Thyroid gland (tissue), 4 donors: ENCODE results near the gene EIF3D.

Source experiments
- POLR2A ChIP-seq, 2 donors: fragments of 450-650 bp; IDR thresholded peaks; one replicate each; pipeline ENCODE4 v1.6.1; 2017; ENCODE audit warnings: antibody characterized with exemption in 2 of 2, mild to moderate bottlenecking in 2 of 2, moderate library complexity in 1 of 2
- TF ChIP-seq, protein P1 (sequence below), 6 experiments: fragments of 200-600 bp in 3 of 6; fragments of 450-650 bp in 3 of 6; sonication (generic) in 3 of 6; IDR thresholded peaks; one replicate each; pipeline ENCODE4 v1.5.1; 2016 to 2019; ENCODE audit warnings: antibody characterized with exemption in 6 of 6, mild to moderate bottlenecking in 2 of 6, inconsistent platforms in 1 of 6, moderate library complexity in 1 of 6

DNA sequence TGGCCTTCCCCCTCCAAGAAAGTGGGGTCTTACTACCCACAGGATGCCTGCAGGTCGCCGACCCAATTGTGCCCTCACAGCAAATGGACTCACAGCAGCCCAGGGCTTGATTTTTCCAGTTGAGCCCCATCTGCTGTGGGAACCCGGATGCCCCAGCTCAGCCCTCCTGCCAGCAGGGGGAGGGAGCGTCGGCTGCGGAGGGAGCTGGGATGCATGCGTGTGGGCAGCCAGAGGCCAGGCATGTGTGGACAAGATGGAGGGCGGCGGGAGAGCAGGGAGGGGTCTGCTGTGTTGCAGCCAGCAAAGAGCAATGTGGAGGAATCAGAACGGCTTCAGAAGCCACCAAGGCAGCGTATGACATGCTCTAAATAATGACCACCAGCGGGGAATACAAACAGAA lies 41.0 kb upstream of the EIF3D start:
- TF ChIP-seq, protein P1, sequence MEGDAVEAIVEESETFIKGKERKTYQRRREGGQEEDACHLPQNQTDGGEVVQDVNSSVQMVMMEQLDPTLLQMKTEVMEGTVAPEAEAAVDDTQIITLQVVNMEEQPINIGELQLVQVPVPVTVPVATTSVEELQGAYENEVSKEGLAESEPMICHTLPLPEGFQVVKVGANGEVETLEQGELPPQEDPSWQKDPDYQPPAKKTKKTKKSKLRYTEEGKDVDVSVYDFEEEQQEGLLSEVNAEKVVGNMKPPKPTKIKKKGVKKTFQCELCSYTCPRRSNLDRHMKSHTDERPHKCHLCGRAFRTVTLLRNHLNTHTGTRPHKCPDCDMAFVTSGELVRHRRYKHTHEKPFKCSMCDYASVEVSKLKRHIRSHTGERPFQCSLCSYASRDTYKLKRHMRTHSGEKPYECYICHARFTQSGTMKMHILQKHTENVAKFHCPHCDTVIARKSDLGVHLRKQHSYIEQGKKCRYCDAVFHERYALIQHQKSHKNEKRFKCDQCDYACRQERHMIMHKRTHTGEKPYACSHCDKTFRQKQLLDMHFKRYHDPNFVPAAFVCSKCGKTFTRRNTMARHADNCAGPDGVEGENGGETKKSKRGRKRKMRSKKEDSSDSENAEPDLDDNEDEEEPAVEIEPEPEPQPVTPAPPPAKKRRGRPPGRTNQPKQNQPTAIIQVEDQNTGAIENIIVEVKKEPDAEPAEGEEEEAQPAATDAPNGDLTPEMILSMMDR (IDR thresholded peaks at IDR 0.05) = no peak
- no peak for TF ChIP-seq POLR2A (IDR thresholded peaks at IDR 0.05)
